A204.1 (cell line): Measurements from ENCODE around the gene CXCL5.
"Not testable (repeated sequence)": the region's sequence is repeated elsewhere in the genome, so short reads cannot be mapped to it uniquely, and the experiment has no call there.

Experiments used
- FAIRE-seq: peaks from 2 replicates; lab custom pipeline; 2012; peaks lifted over from hg19 to GRCh38; lab: Jason Lieb, UNC

CXCL5 gene

GRCh38 chr4:73970945-73971344 is 27.5 kb downstream of the CXCL5 start:
- no peak for FAIRE-seq

GRCh38 chr4:73970011-73970410 is 28.5 kb downstream of the CXCL5 start:
- FAIRE-seq, result no peak

GRCh38 chr4:73967866-73968265 is 30.6 kb downstream of the CXCL5 start:
- FAIRE-seq, result no peak

GRCh38 chr4:73964862-73965611 is 33.4 kb downstream of the CXCL5 start:
- FAIRE-seq, result no peak

DNA sequence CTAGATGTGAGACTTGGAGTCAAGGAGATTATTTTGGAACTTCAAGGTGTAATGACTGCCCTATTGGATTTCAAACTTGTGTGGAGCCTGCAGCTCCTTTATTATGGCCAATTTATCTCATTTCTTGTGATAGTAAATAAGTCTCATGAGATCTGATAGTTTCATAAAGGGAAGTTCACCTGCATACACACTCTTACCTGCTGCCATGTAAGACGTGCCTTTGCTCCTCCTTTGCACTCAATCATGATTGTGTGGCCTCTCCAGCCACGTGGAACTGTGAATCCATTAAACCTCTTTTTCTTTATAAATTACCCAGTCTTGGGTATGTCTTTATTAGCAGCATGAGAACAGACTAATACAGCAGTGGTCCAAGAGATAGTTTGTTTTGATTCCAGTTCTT is 35.8 kb downstream of the CXCL5 start:
- FAIRE-seq, result no peak

DNA sequence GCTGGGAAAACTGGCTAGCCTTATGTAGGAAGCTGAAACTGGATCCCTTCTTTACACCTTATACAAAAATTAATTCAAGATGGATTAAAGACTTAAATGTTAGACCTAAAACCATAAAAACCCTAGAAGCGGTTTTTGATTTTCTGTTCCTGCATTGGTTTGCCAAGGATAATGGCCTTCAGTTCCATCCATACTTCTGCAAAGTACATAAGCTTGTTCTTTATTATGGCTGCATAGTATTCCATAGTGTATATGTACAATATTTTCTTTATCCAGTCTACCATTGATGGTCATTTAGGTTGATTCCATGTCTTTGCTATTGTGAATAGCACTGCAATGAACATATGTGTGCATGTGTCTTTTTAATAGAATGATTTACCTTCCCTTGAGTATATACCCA is 39.4 kb downstream of the CXCL5 start:
- FAIRE-seq, result not testable (repeated sequence)

GRCh38 chr4:73952352-73952751 is 46.1 kb downstream of the CXCL5 start:
- FAIRE-seq, result no peak

- not testable (repeated sequence) for FAIRE-seq
Observed at GRCh38 chr4:73950376-73950920, 48.0 kb downstream of the CXCL5 start.

- no peak for FAIRE-seq
Observed at GRCh38 chr4:73948990-73949706, 49.3 kb downstream of the CXCL5 start.

DNA sequence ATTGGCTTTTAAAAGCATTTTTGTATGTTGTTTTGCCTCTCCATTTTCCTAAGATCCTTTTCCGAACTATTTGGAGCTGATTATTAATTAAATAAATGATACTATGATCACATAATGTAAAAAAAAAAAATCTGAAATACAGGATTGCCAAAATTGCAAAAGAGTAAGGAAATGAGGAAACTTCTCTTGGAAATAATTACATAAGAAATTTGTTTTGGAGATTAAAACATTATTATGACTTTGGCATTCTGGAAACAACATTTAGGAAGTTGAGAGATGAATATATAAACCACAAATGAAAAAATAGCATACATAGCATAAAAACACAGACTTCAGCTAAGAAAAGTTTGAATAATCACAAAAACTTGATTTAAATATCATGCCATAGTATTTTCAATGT is 50.2 kb downstream of the CXCL5 start:
- FAIRE-seq, result no peak

DNA sequence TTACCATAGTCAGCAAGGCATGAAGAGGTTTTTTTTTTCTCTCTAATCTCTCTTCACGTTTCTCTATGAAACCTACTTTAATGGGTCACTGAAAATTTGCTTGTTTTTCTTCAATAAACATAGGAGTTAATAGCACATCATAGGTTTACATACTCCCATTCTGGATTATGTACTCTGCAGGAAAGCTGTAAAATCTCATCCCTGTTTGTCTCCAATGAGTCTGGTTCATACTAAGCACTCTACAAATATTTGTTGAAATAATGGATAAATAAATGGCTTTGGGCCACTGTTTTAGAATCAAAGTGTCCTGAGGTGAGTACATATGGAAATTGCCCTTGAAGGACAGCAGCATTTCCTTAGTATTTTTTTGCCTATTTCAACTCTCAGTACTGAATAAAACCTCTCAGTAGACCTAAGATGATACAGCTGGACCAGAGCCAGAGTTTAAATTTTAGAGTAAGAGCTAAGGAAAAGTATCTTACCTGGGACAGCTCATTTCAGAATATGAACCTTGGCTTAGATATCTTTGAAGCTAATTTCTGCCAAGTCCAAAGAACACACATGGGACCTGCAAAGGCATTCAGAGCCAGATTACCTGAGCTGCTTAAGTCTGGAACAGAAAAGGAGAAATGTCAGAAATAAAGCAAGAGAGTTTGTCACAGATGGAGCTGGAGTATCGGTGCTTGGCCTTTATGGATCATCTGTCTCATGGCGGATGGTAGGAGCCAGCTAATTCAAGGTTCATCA is 51.1 kb downstream of the CXCL5 start:
- FAIRE-seq, result no peak

GRCh38 chr4:73945674-73946449 is 52.6 kb downstream of the CXCL5 start:
- no peak for FAIRE-seq
